Fibroblast of lung (primary cell): ENCODE data around the gene SH3RF1. TPM values are rescaled to one million over a fixed set of nuclear protein-coding genes. Genes with fewer than 3 reads are reported as not detected.
"Not testable (repeated sequence)": the region's sequence is repeated elsewhere in the genome, so short reads cannot be mapped to it uniquely, and the experiment has no call there.

Experiments used
- DNase-seq, 2 donors: peaks; one replicate each; pipeline versions ENCODE4 v3.0.0 to v3.0.0-alpha.2; 2010; ENCODE audit warnings: low read depth in 2 of 2
- H2AFZ ChIP-seq: 2 replicates; pipeline ENCODE4 v1.5.1; 2012; ENCODE audit warnings: low read length, control low read depth, inconsistent platforms
- H3K27ac ChIP-seq: 2 replicates; pipeline ENCODE4 v1.5.1; 2011; ENCODE audit warnings: low read length, control low read depth; ENCODE audit not compliant: insufficient read depth
- H3K27me3 ChIP-seq: 2 replicates; pipeline ENCODE4 v1.5.1; 2011; ENCODE audit warnings: mild to moderate bottlenecking, low read length; ENCODE audit not compliant: control insufficient read depth, insufficient read depth
- H3K36me3 ChIP-seq: 2 replicates; pipeline ENCODE4 v1.5.1; 2011; ENCODE audit warnings: low read length; ENCODE audit not compliant: control insufficient read depth, insufficient read depth
- H3K4me1 ChIP-seq: 2 replicates; pipeline ENCODE4 v1.5.1; 2011; ENCODE audit warnings: low read length; ENCODE audit not compliant: control insufficient read depth, insufficient read depth; ENCODE audit errors: extremely low read depth
- H3K4me2 ChIP-seq: 2 replicates; pipeline ENCODE4 v1.5.1; 2011; ENCODE audit warnings: low read length, control low read depth; ENCODE audit not compliant: insufficient read depth; ENCODE audit errors: extremely low read depth
- H3K4me3 ChIP-seq, 4 experiments: fragments of 200-600 bp in 1 of 4; sonication (generic) in 1 of 4; replicated peaks in 1 of 4; 2 replicates each; pipeline ENCODE4 v1.5.1; 2011 to 2016; ENCODE audit warnings: low read length in 4 of 4, low read depth in 3 of 4, mild to moderate bottlenecking in 3 of 4, control low read depth in 2 of 4, inconsistent platforms in 1 of 4, mixed read lengths in 1 of 4; ENCODE audit not compliant: insufficient read depth in 1 of 4; ENCODE audit errors: control extremely low read depth in 1 of 4
- H3K79me2 ChIP-seq: 2 replicates; pipeline ENCODE4 v1.5.1; 2012; ENCODE audit warnings: mild to moderate bottlenecking, low read length, inconsistent platforms; ENCODE audit not compliant: control insufficient read depth, insufficient read depth
- H3K9ac ChIP-seq: 2 replicates; pipeline ENCODE4 v1.5.1; 2011; ENCODE audit warnings: mild to moderate bottlenecking, low read length, control low read depth; ENCODE audit not compliant: insufficient read depth
- H3K9me3 ChIP-seq: 2 replicates; pipeline ENCODE4 v1.5.1; 2012; ENCODE audit warnings: low read depth, low read length; ENCODE audit not compliant: control insufficient read depth, insufficient read depth
- H4K20me1 ChIP-seq: 2 replicates; pipeline ENCODE4 v1.5.1; 2011; ENCODE audit warnings: low read length; ENCODE audit not compliant: control insufficient read depth, insufficient read depth; ENCODE audit errors: extremely low read depth
- EZH2 ChIP-seq: IDR thresholded peaks from 2 replicates; pipeline ENCODE4 v1.5.1; 2012; ENCODE audit warnings: low read length, control low read depth, mild to moderate bottlenecking; ENCODE audit errors: missing control alignments
- polyA plus RNA-seq, 2 donors: library from polyadenylated mRNA; depleted of rRNA in 1 of 2; stranded (reverse) in 1 of 2; unstranded in 1 of 2; fragments of >200 nt; gene quantifications; 2 replicates each; pipeline ENCODE4 v1.2.1, GENCODE V29; 2011 to 2012; ENCODE audit warnings: missing spikeins in 1 of 2
- total RNA-seq: library from RNA; depleted of rRNA; stranded (reverse); fragments of >200 nt; gene quantifications from 2 replicates; pipeline ENCODE4 v1.2.1, GENCODE V29; 2014
- TF ChIP-seq, protein P1 (sequence below), 2 donors: IDR thresholded peaks in 1 of 2; conservative IDR thresholded peaks in 1 of 2; 1 replicate in 1 of 2; 2 replicates in 1 of 2; pipeline ENCODE4 v1.5.1; 2011 to 2012; ENCODE audit warnings: low read length in 2 of 2, control low read depth in 1 of 2, inconsistent platforms in 1 of 2, low read depth in 1 of 2, mild to moderate bottlenecking in 1 of 2

The SH3RF1 gene
- total and polyA plus RNA-seq, 2 donors (not counting 1 experiment from before 2014, with no cell fraction given): 13.0 to 18.8 TPM

DNA sequence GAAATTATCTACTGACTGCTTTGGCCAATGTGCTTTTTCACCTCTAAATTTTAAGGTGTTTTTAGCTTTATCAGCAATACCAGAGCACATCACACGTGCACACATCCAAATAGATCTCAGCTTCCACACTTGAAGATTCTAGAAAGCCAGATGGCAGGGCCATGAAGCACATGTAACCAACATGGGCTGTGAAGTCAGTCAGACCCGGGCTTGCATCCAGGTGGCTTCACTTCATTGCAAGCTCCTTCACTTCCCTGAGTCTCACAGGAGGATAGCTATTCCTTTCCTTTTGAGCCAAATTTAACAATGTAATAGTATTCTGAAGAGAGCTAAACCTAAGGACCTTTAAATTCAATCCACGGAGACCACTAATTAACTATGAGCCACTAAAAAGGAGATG is 86.5 kb downstream of the SH3RF1 start:
- Histone ChIP-seq H3K4me1 (peaks cover 5% of the 10 kb centered on the region), H3K9ac (no peak overlapping the region), H3K27me3 (no peaks in the 10 kb centered on the region), H3K79me2 (peaks cover 45% of the 10 kb centered on the region), H4K20me1 (no peaks in the 10 kb centered on the region), H2AFZ (no peak overlapping the region), H3K27ac (no peak overlapping the region), H3K36me3 (no peaks in the 10 kb centered on the region), H3K4me2 (no peak overlapping the region), H3K9me3 (no peaks in the 10 kb centered on the region), H3K4me3 (no peak overlapping the region)
- TF ChIP-seq, protein P1, sequence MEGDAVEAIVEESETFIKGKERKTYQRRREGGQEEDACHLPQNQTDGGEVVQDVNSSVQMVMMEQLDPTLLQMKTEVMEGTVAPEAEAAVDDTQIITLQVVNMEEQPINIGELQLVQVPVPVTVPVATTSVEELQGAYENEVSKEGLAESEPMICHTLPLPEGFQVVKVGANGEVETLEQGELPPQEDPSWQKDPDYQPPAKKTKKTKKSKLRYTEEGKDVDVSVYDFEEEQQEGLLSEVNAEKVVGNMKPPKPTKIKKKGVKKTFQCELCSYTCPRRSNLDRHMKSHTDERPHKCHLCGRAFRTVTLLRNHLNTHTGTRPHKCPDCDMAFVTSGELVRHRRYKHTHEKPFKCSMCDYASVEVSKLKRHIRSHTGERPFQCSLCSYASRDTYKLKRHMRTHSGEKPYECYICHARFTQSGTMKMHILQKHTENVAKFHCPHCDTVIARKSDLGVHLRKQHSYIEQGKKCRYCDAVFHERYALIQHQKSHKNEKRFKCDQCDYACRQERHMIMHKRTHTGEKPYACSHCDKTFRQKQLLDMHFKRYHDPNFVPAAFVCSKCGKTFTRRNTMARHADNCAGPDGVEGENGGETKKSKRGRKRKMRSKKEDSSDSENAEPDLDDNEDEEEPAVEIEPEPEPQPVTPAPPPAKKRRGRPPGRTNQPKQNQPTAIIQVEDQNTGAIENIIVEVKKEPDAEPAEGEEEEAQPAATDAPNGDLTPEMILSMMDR (conservative IDR thresholded peaks at IDR 0.05 in 1 of 2, IDR thresholded peaks at IDR 0.05 in 1 of 2; ENCODE audit: low read depth in 1 of 2, low read length in 2 of 2): no peak
- no peak for TF ChIP-seq EZH2
- DNase-seq: peak in 1 of 2 donors; percentile 42

DNA sequence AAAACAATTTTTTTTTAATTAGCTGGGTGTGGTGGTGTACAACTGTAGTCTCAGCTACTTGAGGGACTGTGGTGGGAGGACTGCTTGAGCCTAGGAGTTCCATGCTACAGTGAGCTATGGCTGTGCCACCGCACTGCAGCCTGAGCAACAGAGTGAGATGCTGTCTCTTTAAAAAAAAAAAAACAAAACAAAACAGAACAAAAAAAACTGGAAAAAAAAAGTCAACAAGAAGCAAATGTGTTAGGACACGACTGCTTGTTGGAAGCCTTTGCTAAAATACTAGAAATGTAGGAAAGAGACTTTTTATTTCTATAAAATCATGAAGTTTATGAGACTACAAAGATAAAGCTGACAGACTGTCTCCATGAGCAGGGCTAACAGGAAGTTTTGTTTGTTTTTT is 87.2 kb downstream of the SH3RF1 start:
- TF ChIP-seq EZH2: no peak
- TF ChIP-seq, protein P1 (conservative IDR thresholded peaks at IDR 0.05 in 1 of 2, IDR thresholded peaks at IDR 0.05 in 1 of 2; ENCODE audit: low read depth in 1 of 2, low read length in 2 of 2): no peak
- DNase-seq: no peak
- Histone ChIP-seq H3K27ac (no peak overlapping the region), H3K9ac (no peak overlapping the region), H3K4me1 (peaks cover 5% of the 10 kb centered on the region), H3K9me3 (no peaks in the 10 kb centered on the region), H3K79me2 (peaks cover 47% of the 10 kb centered on the region), H3K36me3 (no peaks in the 10 kb centered on the region), H3K4me2 (no peak overlapping the region), H2AFZ (no peak overlapping the region), H4K20me1 (no peaks in the 10 kb centered on the region), H3K27me3 (no peaks in the 10 kb centered on the region), H3K4me3 (no peak overlapping the region)

DNA sequence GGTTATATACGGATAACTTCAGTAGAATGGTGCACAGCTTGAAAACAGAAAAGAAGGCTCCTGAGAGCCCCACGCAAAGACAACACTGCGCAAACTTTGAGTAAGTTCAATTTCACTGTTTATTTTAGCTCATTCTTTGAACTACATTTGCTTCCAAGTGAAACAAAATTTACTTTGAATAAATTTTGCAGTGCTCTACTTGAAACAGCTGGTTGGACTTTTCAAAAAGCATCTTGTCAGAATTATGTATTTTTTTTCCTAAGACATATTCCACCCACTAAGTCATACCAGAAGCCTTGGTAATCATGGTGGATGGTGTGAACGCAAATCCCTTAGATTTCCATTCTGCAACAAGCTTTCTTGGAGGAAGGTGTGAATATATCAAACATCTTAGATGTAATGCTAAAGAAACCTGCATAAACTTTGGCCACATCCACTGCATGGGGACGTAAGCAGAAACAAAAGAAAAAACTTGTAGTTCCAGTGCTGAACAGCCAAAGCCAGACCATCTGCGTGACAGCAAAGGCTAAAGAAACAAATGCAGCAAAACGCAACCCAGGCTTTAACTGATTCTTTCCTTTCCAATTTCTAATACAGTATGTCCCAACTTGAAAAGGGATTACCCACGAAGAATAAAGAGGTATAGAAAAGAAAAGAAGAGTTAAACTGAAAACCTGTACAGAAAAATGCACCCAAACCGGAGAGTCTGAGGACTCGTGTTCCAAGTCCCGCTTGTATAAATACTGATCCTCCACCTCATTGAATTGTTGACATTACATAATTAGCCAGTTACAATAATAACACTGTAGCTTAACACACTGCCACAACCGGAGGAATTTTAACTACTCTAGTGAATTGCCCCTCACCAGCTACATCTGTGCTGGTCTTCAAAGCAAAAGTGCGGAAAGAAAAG is 90.9 kb downstream of the SH3RF1 start:
- peaks cover 2% of the 10 kb centered on the region for H3K4me1 ChIP-seq
- peaks cover 51% of the 10 kb centered on the region for H3K79me2 ChIP-seq
- H3K27ac ChIP-seq: no peak overlapping the region
- TF ChIP-seq EZH2: no peak
- TF ChIP-seq, protein P1 (conservative IDR thresholded peaks at IDR 0.05 in 1 of 2, IDR thresholded peaks at IDR 0.05 in 1 of 2; ENCODE audit: low read depth in 1 of 2, low read length in 2 of 2): no peak
- no peaks in the 10 kb centered on the region for H3K27me3 ChIP-seq
- peak overlapping the region in 3 of 4 experiments; percentile 0 to 34 (median 31) for H3K4me3 ChIP-seq
- H4K20me1 ChIP-seq: no peaks in the 10 kb centered on the region
- H3K9ac ChIP-seq: no peak overlapping the region
- H3K9me3 ChIP-seq: no peaks in the 10 kb centered on the region
- DNase-seq: peak; percentile 53
- no peaks in the 10 kb centered on the region for H3K36me3 ChIP-seq
- H2AFZ ChIP-seq: no peak overlapping the region
- peak overlapping the region; percentile 30 for H3K4me2 ChIP-seq

DNA sequence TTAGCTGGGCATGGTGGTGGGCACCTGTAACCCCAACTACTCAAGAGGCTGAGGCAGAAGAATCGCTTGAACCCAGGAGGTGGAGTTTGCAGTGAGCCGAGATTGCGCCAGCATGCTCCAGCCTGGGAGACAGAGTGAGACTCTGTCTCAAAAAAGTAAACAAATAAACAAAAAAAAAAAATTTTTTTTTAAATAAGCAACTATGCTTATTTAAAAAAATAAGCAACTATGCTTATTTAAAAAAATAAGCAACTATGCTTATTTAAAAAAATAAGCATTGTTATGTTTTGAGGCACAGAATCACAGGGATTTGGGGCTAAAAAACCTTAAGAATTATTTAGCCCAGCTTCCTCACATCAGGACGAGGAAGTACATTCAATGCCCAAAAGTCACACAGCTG is 92.7 kb downstream of the SH3RF1 start:
- not testable (repeated sequence) for DNase-seq, H3K36me3 ChIP-seq, H3K4me3 ChIP-seq, H3K9ac ChIP-seq, H3K9me3 ChIP-seq, H4K20me1 ChIP-seq, H3K4me1 ChIP-seq, H3K27me3 ChIP-seq, H3K27ac ChIP-seq, H2AFZ ChIP-seq, H3K4me2 ChIP-seq
- H3K79me2 ChIP-seq: peaks cover 53% of the 10 kb centered on the region
